ENCODE data around the gene MAPKAP1. TPM values are rescaled to one million over a fixed set of nuclear protein-coding genes. Genes with fewer than 3 reads are reported as not detected.

The MAPKAP1 gene
- polyA plus RNA-seq, 1 donor from 2014 or later, result 57.5 TPM

DNA sequence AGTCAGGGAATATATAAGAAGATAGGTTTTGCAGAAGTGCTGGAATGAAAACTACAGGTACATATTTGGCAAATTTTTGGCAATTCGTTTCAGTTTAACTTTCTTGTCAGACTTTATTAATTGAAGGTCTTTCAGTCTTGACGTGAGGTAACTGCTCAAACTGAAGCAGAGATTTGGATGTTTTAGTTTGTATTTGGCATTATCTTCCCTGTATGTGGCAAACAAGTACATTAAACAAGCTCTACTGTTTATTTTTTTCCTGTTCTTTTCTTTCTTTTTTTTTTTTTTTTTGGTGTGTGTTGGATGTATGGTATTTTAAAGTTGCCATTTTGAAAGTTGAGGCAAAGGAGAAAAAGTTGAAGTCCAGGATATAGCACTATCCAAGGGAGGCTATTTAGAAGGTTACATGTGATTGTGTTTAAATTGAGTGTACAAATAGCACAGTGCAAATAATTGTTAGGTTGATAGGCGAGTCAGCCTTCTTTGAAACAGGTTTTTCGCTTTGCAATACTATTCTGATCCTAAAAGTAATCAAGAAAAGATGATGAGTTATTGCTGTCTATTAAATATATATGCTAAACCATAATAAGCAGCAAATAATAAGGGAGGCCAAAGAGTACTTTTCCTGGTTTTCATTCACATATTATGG, 42.4 kb upstream of the MAPKAP1 start:
- no peaks in the 10 kb centered on the region for H4K20me1 ChIP-seq (ENCODE audit: insufficient read depth)
- H3K9ac ChIP-seq (ENCODE audit: low read length), result peak overlapping the region; percentile 97
- H3K27ac ChIP-seq (ENCODE audit: low read length), result peak overlapping the region; percentile 98
- H3K9me2 ChIP-seq (ENCODE audit: insufficient read depth, low read length), result no peaks in the 10 kb centered on the region
- H3F3A ChIP-seq (ENCODE audit: insufficient read depth, low read length, poor library complexity, severe bottlenecking), result no peaks in the 10 kb centered on the region
- peak overlapping the region; percentile 69 for H3K4me2 ChIP-seq (ENCODE audit: low read length)
- peak overlapping the region; percentile 89 for H3K4me3 ChIP-seq (ENCODE audit: low read length)
- TF ChIP-seq EP300 (conservative IDR thresholded peaks at IDR 0.05; ENCODE audit: poor library complexity, severe bottlenecking) (no peak), TAF1 (IDR thresholded peaks at IDR 0.05; ENCODE audit: low read depth) (no peak), SMC3 (conservative IDR thresholded peaks at IDR 0.05; ENCODE audit: poor library complexity) (no peak), RAD21 (conservative IDR thresholded peaks at IDR 0.05) (no peak)
- TF ChIP-seq, protein P1, sequence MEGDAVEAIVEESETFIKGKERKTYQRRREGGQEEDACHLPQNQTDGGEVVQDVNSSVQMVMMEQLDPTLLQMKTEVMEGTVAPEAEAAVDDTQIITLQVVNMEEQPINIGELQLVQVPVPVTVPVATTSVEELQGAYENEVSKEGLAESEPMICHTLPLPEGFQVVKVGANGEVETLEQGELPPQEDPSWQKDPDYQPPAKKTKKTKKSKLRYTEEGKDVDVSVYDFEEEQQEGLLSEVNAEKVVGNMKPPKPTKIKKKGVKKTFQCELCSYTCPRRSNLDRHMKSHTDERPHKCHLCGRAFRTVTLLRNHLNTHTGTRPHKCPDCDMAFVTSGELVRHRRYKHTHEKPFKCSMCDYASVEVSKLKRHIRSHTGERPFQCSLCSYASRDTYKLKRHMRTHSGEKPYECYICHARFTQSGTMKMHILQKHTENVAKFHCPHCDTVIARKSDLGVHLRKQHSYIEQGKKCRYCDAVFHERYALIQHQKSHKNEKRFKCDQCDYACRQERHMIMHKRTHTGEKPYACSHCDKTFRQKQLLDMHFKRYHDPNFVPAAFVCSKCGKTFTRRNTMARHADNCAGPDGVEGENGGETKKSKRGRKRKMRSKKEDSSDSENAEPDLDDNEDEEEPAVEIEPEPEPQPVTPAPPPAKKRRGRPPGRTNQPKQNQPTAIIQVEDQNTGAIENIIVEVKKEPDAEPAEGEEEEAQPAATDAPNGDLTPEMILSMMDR (IDR thresholded peaks at IDR 0.05; ENCODE audit: poor library complexity, severe bottlenecking), result no peak
- H3K9me3 ChIP-seq (ENCODE audit: low read length), result no peaks in the 10 kb centered on the region
- H2AFZ ChIP-seq (ENCODE audit: low read depth, low read length), result no peak overlapping the region
- H3K36me3 ChIP-seq (ENCODE audit: insufficient read depth, low read length), result peaks cover 3% of the 10 kb centered on the region
- H3K79me2 ChIP-seq (replicated peaks; ENCODE audit: insufficient read depth, low read length), result peaks cover 71% of the 10 kb centered on the region
- no peaks in the 10 kb centered on the region for H3K27me3 ChIP-seq (ENCODE audit: insufficient read depth, low read depth, low read length)

GRCh38 chr9:125748446-125749099, 41.6 kb upstream of the MAPKAP1 start:
- Histone ChIP-seq H3K27me3 (ENCODE audit: insufficient read depth, low read depth, low read length) (no peaks in the 10 kb centered on the region), H3K4me3 (ENCODE audit: low read length) (peak overlapping the region; percentile 89), H2AFZ (ENCODE audit: low read depth, low read length) (no peak overlapping the region), H3K79me2 (replicated peaks; ENCODE audit: insufficient read depth, low read length) (peaks cover 63% of the 10 kb centered on the region), H4K20me1 (ENCODE audit: insufficient read depth) (no peaks in the 10 kb centered on the region), H3F3A (ENCODE audit: insufficient read depth, low read length, poor library complexity, severe bottlenecking) (no peaks in the 10 kb centered on the region), H3K27ac (ENCODE audit: low read length) (peak overlapping the region; percentile 98), H3K4me2 (ENCODE audit: low read length) (peak overlapping the region; percentile 69), H3K9ac (ENCODE audit: low read length) (peak overlapping the region; percentile 97), H3K9me3 (ENCODE audit: low read length) (no peaks in the 10 kb centered on the region), H3K36me3 (ENCODE audit: insufficient read depth, low read length) (peaks cover 3% of the 10 kb centered on the region), H3K9me2 (ENCODE audit: insufficient read depth, low read length) (no peaks in the 10 kb centered on the region)
- TF ChIP-seq REST (IDR thresholded peaks at IDR 0.05; ENCODE audit: borderline replicate concordance), result no peak
- no peak for TF ChIP-seq EZH2 (IDR thresholded peaks at IDR 0.05; ENCODE audit: borderline replicate concordance, insufficient read depth, low read length, poor library complexity, severe bottlenecking)
- TF ChIP-seq, protein P1 (IDR thresholded peaks at IDR 0.05; ENCODE audit: poor library complexity, severe bottlenecking), result no peak
- no peak for TF ChIP-seq POLR2AphosphoS5 (IDR thresholded peaks at IDR 0.05)
- peak; percentile 55 for TF ChIP-seq TAF1 (IDR thresholded peaks at IDR 0.05; ENCODE audit: low read depth)
- no peak for TF ChIP-seq RAD21 (conservative IDR thresholded peaks at IDR 0.05)
- no peak for TF ChIP-seq EP300 (conservative IDR thresholded peaks at IDR 0.05; ENCODE audit: poor library complexity, severe bottlenecking)
- peak; percentile 9 for TF ChIP-seq SMC3 (conservative IDR thresholded peaks at IDR 0.05; ENCODE audit: poor library complexity)
